ENCODE measurements around the gene HIGD1C.
A peak's percentile ranks its signal among the peaks of the same experiment; 100 is the strongest.

Gene HIGD1C

DNA sequence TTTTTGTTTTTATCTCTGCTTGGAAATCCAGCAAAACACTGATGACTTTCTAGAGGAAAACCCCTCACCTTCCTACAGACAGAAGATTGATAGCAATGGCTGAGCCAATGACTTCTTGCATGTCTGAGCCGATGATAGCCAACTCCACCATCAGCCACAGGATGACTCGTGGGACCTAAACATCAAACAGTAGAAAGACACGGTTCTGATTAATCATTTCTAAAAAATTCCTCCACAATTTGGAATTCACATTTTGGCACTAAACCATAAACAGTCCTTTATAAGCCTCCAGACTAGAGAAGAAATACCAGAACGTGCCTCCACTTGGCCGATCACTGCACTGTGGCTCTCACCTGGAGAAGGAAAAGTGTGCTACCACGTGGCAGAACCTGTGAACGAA lies 47.9 kb downstream of the HIGD1C start:
- Histone ChIP-seq H3K36me3 (replicated peaks) (peaks cover 24% of the 10 kb centered on the region), H3K27ac (no peak overlapping the region), H3K27me3 (replicated peaks) (no peaks in the 10 kb centered on the region), H3K4me3 (ENCODE audit: low read depth, low read length) (no peak overlapping the region)
- no peak for TF ChIP-seq CTCF (IDR thresholded peaks at IDR 0.05; ENCODE audit: low read depth, low read length, missing control alignments)
- DNase-seq, result peak; percentile 33
- in situ Hi-C loops (cut with HindIII; ENCODE audit: low pct_ligation_motif_present, low sequenced_read_pairs), result no loop called here

GRCh38 chr12:51001799-51002198 lies 49.5 kb downstream of the HIGD1C start:
- no peak for TF ChIP-seq CTCF (IDR thresholded peaks at IDR 0.05; ENCODE audit: low read depth, low read length, missing control alignments)
- no peak overlapping the region for H3K27ac ChIP-seq
- H3K36me3 ChIP-seq (replicated peaks), result peaks cover 25% of the 10 kb centered on the region
- in situ Hi-C loops (cut with HindIII; ENCODE audit: low pct_ligation_motif_present, low sequenced_read_pairs), result no loop called here
- H3K27me3 ChIP-seq (replicated peaks), result no peaks in the 10 kb centered on the region
- no peak for DNase-seq
- H3K4me3 ChIP-seq (ENCODE audit: low read depth, low read length), result no peak overlapping the region

GRCh38 chr12:51004504-51004903 lies 52.2 kb downstream of the HIGD1C start:
- no peaks in the 10 kb centered on the region for H3K27me3 ChIP-seq (replicated peaks)
- DNase-seq, result no peak
- in situ Hi-C loops (cut with HindIII; ENCODE audit: low pct_ligation_motif_present, low sequenced_read_pairs), result no loop called here
- H3K4me3 ChIP-seq (ENCODE audit: low read depth, low read length), result no peak overlapping the region
- peaks cover 28% of the 10 kb centered on the region for H3K36me3 ChIP-seq (replicated peaks)
- no peak for TF ChIP-seq CTCF (IDR thresholded peaks at IDR 0.05; ENCODE audit: low read depth, low read length, missing control alignments)
- H3K27ac ChIP-seq, result no peak overlapping the region

DNA sequence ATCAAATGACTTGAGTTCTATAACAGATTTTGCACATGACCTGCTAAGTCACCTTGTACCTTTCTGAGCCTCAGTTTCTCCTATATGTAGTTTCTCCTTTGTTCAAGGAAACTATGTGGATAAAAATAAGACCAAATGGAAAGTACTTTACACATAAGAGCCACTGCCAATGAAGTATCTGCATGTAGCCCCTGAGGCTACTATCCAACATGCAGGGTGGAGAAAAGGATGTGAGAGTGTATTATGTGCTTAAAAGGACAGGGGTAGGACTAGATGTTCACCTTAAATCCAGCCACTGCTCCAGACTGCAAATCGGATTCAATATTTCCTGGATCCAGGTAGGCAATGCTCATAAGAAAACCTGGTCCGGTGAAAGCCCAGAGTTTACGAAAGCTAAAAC lies 52.7 kb downstream of the HIGD1C start:
- in situ Hi-C loops (cut with HindIII; ENCODE audit: low pct_ligation_motif_present, low sequenced_read_pairs), result no loop called here
- H3K27me3 ChIP-seq (replicated peaks), result no peaks in the 10 kb centered on the region
- no peak overlapping the region for H3K27ac ChIP-seq
- no peak for DNase-seq
- peaks cover 28% of the 10 kb centered on the region for H3K36me3 ChIP-seq (replicated peaks)
- H3K4me3 ChIP-seq (ENCODE audit: low read depth, low read length), result no peak overlapping the region
- TF ChIP-seq CTCF (IDR thresholded peaks at IDR 0.05; ENCODE audit: low read depth, low read length, missing control alignments), result no peak

- peaks cover 28% of the 10 kb centered on the region for H3K36me3 ChIP-seq (replicated peaks)
- TF ChIP-seq CTCF (IDR thresholded peaks at IDR 0.05; ENCODE audit: low read depth, low read length, missing control alignments), result no peak
- H3K27ac ChIP-seq, result no peak overlapping the region
- H3K4me3 ChIP-seq (ENCODE audit: low read depth, low read length), result no peak overlapping the region
- DNase-seq, result no peak
- in situ Hi-C loops (cut with HindIII; ENCODE audit: low pct_ligation_motif_present, low sequenced_read_pairs), result no loop called here
- H3K27me3 ChIP-seq (replicated peaks), result no peaks in the 10 kb centered on the region
These were observed 53.3 kb downstream of the HIGD1C start for GRCh38 chr12:51005671-51006070.

DNA sequence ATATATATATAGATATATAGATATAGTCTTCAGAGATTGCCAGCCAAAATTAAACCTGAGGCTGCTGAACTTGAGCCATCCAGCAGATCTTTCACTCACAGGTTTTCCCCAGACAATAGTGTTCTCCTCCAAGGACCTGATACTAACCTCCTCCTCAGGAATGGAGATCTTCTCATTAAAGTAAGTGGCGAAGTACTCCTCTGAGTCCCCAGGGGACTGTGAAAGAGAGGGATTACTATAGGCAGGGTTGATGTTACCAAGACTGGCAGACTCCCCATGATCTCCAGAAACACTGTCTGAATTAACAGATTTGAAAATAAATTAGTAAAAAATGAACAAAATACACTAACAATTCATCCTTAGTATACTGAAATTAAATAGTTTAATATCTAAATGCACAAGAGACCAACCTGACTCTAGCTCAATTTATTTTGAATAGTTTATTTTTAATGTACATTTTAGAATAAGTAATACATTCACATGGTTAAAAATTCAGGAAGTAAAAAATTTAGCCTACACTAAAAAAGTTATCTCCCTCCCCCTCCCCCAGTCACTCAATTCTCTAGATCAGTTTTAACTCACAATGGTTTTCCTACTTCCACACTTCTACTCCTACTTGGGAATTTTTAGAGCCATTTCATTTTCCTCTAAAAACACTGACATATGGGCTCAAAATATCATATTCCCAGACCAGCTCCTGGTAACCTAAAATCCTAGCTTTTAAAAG lies 56.1 kb downstream of the HIGD1C start:
- no peak overlapping the region for H3K27ac ChIP-seq
- H3K27me3 ChIP-seq (replicated peaks), result no peaks in the 10 kb centered on the region
- H3K36me3 ChIP-seq (replicated peaks), result peaks cover 28% of the 10 kb centered on the region
- no peak for TF ChIP-seq CTCF (IDR thresholded peaks at IDR 0.05; ENCODE audit: low read depth, low read length, missing control alignments)
- H3K4me3 ChIP-seq (ENCODE audit: low read depth, low read length), result no peak overlapping the region
- in situ Hi-C loops (cut with HindIII; ENCODE audit: low pct_ligation_motif_present, low sequenced_read_pairs), result no loop called here
- no peak for DNase-seq
